GM12865 (cell line): Measurements from ENCODE around the gene RALGPS1.

Experiments
- DNase-seq: peaks from one replicate; pipeline ENCODE4 v3.0.0; 2010; ENCODE audit warnings: low read depth
- H3K4me3 ChIP-seq: 2 replicates; pipeline ENCODE4 v1.5.1; 2011; ENCODE audit warnings: mild to moderate bottlenecking, low read depth, low read length, control low read depth
- TF ChIP-seq, protein P1 (sequence below): IDR thresholded peaks from 2 replicates; pipeline ENCODE4 v1.5.1; 2011; ENCODE audit warnings: low read length, control low read depth, low read depth, inconsistent platforms; ENCODE audit not compliant: insufficient read depth; ENCODE audit errors: missing control alignments

The RALGPS1 gene

DNA sequence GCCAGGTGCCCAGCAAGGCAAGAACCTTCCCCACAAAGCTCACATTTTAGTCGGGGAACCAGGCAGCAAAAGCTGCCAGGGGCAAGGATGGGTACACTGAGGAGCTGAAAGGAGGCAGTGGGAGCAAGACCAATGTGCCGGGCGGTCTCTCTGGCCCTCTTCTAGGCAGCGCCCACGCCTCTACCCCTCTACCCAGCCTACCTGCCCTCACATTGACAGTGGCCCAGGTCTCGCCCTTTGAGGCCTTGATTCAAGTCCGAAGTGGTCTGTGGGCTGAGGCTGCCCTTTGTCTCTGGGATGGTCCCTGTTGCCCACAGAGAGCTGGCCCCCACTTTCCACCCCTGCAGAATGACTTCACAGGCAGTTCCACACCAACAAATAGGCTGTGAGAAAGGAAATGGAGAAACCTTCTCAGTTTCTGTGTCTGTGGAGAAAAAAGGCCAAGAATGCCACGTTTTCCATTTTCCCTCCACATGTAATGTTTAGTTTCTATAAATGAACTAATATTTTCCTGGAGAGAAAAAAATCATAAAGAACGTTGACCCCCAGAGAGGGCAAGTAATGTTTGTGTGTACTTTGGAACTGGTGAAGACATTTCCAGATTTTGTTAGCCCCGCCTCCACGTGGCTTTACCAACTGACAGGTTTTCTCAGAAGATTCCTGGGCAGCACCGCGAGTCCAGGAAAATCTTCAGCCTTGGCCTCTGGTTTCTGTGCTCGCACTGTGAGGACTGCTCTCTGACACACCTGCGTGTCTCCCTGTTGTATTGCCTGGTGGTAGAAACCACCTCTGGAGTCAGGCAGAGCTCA lies 265.3 kb downstream of the RALGPS1 start:
- DNase-seq: no peak
- TF ChIP-seq, protein P1, sequence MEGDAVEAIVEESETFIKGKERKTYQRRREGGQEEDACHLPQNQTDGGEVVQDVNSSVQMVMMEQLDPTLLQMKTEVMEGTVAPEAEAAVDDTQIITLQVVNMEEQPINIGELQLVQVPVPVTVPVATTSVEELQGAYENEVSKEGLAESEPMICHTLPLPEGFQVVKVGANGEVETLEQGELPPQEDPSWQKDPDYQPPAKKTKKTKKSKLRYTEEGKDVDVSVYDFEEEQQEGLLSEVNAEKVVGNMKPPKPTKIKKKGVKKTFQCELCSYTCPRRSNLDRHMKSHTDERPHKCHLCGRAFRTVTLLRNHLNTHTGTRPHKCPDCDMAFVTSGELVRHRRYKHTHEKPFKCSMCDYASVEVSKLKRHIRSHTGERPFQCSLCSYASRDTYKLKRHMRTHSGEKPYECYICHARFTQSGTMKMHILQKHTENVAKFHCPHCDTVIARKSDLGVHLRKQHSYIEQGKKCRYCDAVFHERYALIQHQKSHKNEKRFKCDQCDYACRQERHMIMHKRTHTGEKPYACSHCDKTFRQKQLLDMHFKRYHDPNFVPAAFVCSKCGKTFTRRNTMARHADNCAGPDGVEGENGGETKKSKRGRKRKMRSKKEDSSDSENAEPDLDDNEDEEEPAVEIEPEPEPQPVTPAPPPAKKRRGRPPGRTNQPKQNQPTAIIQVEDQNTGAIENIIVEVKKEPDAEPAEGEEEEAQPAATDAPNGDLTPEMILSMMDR: no peak
- H3K4me3 ChIP-seq: no peak overlapping the region

DNA sequence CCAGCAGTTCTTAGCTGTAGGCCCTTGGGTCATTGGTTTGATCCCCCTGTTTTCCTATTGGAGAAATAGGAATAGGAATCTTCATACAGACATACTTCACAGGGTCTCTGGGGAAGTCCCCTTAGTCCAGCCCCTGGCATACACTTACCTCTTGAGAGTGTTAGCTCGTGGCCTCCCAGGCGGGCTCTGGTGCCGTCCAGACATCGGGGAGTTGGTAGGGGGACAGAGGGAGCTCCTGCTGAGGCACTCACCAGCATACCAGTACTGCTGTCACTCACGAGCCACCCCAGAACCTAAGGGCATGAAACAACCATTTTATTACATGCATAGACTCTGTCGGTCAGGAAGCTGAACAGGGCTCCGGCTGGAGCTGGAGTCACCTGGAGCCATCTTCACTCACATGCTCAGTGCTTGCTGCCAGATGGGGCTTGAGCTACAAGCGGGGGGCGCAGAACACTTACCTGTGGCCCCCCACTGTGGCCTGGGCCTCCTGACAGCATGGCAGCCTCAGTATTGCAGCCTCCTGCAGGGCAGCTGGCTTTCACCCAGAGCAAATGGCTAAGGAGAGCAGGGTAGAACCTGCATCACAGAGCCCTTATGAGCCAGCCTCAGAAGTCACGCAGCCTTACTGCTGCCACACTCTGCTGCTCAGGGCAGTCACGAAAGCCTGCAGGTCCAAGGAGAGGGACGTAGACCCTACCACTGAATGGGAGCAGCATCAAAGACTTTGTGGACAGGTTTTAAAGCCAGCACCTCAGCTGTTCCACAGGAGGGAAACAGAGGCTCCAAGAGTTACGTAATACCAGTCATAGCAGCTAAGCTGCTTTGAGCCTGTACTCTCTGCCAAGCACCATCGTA lies 266.1 kb downstream of the RALGPS1 start:
- DNase-seq: no peak
- TF ChIP-seq, protein P1: no peak
- H3K4me3 ChIP-seq: no peak overlapping the region

DNA sequence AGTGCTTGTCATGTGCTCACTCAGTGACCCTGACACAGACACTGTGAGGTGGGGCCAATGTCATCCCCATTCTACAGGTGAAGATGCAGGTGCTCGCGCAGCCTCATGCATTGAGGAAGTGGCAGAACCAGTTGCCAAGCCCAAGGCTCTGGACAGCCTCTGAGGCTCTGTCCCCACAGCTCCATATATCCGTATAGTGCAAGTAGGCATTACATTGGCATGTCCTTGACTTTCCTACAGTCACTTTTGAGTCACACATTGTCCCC lies 266.7 kb downstream of the RALGPS1 start:
- TF ChIP-seq, protein P1: no peak
- no peak overlapping the region for H3K4me3 ChIP-seq
- DNase-seq: no peak

DNA sequence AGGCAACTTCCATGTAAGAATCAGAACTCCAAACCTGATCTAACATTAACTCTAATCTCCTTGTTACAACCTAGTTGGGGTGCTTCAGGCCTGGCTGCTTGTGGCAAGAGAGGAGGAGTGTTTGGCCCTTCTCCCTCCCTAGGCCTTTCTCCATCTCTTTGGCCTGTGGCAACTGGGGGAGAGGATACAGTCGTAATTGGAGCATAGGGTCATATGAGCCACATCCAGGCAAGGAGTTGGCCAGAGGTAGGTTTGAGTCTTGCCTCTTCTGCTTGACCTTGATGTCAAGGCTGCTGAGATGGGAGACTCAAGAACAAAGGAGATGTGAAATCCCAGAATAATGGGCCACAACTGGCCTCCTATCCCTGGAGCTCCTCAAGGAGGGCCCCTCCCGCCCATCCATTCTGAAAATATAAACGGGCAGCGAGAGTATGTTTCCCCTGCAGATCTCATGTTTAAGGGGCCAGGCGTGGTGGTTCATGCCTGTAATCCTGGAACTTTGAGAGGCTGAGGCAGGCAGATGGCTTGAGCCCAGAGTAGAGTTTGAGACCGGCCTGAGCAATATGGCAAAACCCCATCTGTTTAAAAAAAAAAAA lies 267.1 kb downstream of the RALGPS1 start:
- no peak for DNase-seq
- TF ChIP-seq, protein P1: no peak
- H3K4me3 ChIP-seq: no peak overlapping the region

DNA sequence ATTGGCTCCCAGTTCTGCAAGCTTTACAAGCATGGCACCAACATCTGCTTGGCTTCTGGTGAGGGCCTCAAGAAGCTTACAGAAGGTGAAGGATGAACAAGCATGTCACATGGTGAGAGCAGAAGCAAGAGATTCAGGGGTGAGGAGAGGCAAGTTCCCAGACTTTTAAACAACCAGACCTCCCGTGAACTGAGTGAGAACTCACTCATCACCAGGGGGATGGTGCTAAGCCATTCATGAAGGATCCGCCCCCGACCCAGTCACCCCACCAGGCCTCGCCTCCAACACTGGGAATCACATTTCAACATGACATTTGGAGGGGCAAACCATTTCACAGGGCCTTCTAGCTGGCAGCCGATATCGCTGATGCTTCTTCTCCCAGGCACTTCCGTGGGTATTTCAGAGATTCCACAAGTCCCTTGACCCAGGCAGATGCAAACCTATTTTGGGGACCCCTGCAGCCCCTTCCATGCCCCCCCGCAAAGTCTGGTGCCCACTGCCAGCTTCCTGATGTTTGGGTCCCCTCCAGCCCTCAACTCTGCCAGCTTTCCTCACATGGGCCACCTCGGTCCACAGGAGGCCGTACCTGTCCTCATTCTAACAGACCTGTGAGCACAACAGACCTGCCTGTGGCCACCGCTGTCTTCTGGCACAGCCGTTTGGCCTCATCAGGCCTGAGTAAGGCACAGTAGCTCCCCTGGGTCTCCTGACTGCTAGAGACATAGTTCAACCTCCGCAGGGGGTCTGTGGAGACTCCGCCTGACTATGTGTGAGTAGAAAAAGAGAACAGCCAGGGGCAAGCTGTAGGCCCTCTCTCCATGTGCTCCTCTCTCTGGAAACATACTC lies 268.5 kb downstream of the RALGPS1 start:
- H3K4me3 ChIP-seq: no peak overlapping the region

More for the DNA sequence above, 268.5 kb downstream of the RALGPS1 start:
- no peak for DNase-seq
- TF ChIP-seq, protein P1: no peak
